K562 (cell line): ENCODE measurements around the gene PFDN2. TPM values are rescaled to one million over a fixed set of nuclear protein-coding genes. Genes with fewer than 3 reads are reported as not detected.

Experiments
- ATAC-seq: fragments of 200-7000 bp; cut with Tn5 transposase; 3 replicates; pipeline ENCODE4 v1.9.1; 2020; ENCODE audit warnings: moderate library complexity
- BruUV-seq: library from RNA; stranded (reverse); fragments of 400-500 nt; replicated peaks from 2 replicates; lab custom pipeline; 2021; lab: Mats Ljungman, UMichigan
- CTCF ChIA-PET: fragments of 300-600 bp; formaldehyde crosslinking; extraction: SDS; loops from one replicate; lab custom pipeline; 2021; ENCODE audit warnings: low intra/inter-chr PET ratio; lab: Yijun Ruan, JAX
- POLR2A ChIA-PET: fragments of 300-600, 350-650 bp; sonication (Branson Sonifier 250); formaldehyde crosslinking; extraction: SDS; loops from one replicate; lab custom pipeline; 2021; ENCODE audit warnings: antibody characterized with exemption, inconsistent platforms; lab: Yijun Ruan, JAX
- DNase-seq, 4 experiments: peaks; one replicate each; pipeline versions ENCODE4 v3.0.0 to v3.0.0-alpha.2; 2011 to 2018; ENCODE audit warnings: low spot score in 3 of 4, mixed read lengths in 3 of 4; ENCODE audit errors: extremely low read depth in 1 of 4
- FAIRE-seq: peaks from 2 replicates; lab custom pipeline; 2011; peaks lifted over from hg19 to GRCh38; lab: Jason Lieb, UNC
- H2AFZ ChIP-seq: 2 replicates; pipeline ENCODE4 v1.6.0; 2011; ENCODE audit warnings: low read depth, low read length, control low read depth, inconsistent platforms
- H3K27ac ChIP-seq: fragments of 200-600 bp; 3 replicates; pipeline ENCODE4 v1.8.0; 2011; ENCODE audit warnings: low read depth, mild to moderate bottlenecking, control low read depth, inconsistent platforms, low read length, moderate library complexity, mixed read lengths; ENCODE audit errors: extremely low read depth
- H3K27me3 ChIP-seq, 2 experiments: fragments of 300-600 bp in 1 of 2; 2 replicates in 1 of 2; 3 replicates in 1 of 2; pipeline versions ENCODE4 v1.6.0 to v1.8.0; 2011; ENCODE audit warnings: inconsistent platforms in 2 of 2, low read length in 2 of 2, mild to moderate bottlenecking in 1 of 2, mixed read lengths in 1 of 2, moderate library complexity in 1 of 2; ENCODE audit not compliant: control insufficient read depth in 2 of 2, insufficient read depth in 2 of 2
- H3K36me3 ChIP-seq: fragments of 300-600 bp; 3 replicates; pipeline ENCODE4 v1.8.0; 2011; ENCODE audit warnings: mild to moderate bottlenecking, low read length, inconsistent platforms; ENCODE audit not compliant: control insufficient read depth, insufficient read depth
- H3K4me1 ChIP-seq, 2 experiments: fragments of 200-600 bp in 1 of 2; replicated peaks in 1 of 2; 2 replicates in 1 of 2; 3 replicates in 1 of 2; pipeline versions ENCODE4 v1.5.1 to v1.8.0; 2011; ENCODE audit warnings: inconsistent platforms in 2 of 2, low read length in 2 of 2, mild to moderate bottlenecking in 1 of 2, mixed read lengths in 1 of 2, moderate library complexity in 1 of 2; ENCODE audit not compliant: control insufficient read depth in 2 of 2, insufficient read depth in 2 of 2
- H3K4me2 ChIP-seq: 2 replicates; pipeline ENCODE4 v1.6.1; 2011; ENCODE audit warnings: low read length, control low read depth, inconsistent platforms, mixed read lengths; ENCODE audit not compliant: insufficient read depth
- H3K4me3 ChIP-seq: fragments of 200-600 bp; sonication (generic), shearing (Covaris generic); 2 replicates; pipeline ENCODE4 v1.5.1; 2016; ENCODE audit warnings: control low read depth, inconsistent platforms
- H3K79me2 ChIP-seq: fragments of 200-600 bp; 3 replicates; pipeline ENCODE4 v1.8.0; 2011; ENCODE audit warnings: low read length, inconsistent platforms; ENCODE audit not compliant: control insufficient read depth, insufficient read depth
- H3K9ac ChIP-seq, 2 experiments: 2 replicates each; pipeline versions ENCODE4 v1.6.0 to v1.6.1; 2011; ENCODE audit warnings: low read depth in 2 of 2, low read length in 2 of 2, control low read depth in 1 of 2, inconsistent platforms in 1 of 2, mild to moderate bottlenecking in 1 of 2, mixed read lengths in 1 of 2; ENCODE audit not compliant: insufficient read depth in 1 of 2
- H3K9me1 ChIP-seq: one replicate; pipeline ENCODE4 v1.6.0; 2011; ENCODE audit warnings: inconsistent platforms, mild to moderate bottlenecking, low read length, moderate library complexity; ENCODE audit not compliant: control insufficient read depth, insufficient read depth
- H3K9me3 ChIP-seq: replicated peaks from 2 replicates; pipeline ENCODE4 v1.5.1; 2011; ENCODE audit warnings: low read depth, low read length, inconsistent platforms; ENCODE audit not compliant: control insufficient read depth, insufficient read depth
- H4K20me1 ChIP-seq: replicated peaks from 2 replicates; pipeline ENCODE4 v1.6.1; 2011; ENCODE audit warnings: low read length, inconsistent platforms, mixed read lengths; ENCODE audit not compliant: control insufficient read depth, insufficient read depth
- ADNP ChIP-seq: fragments of 200-800 bp; sonication (Bioruptor generic); IDR thresholded peaks from 2 replicates; pipeline ENCODE4 v1.6.1; 2016; ENCODE audit warnings: missing genetic modification characterization, missing compliant biosample characterization
- BCOR ChIP-seq: fragments of 450-650 bp; IDR thresholded peaks from 2 replicates; pipeline ENCODE4 v1.6.1; 2016
- CHD4 ChIP-seq: fragments of 200-600 bp; sonication (generic); IDR thresholded peaks from 3 replicates; pipeline ENCODE4 v1.6.1; 2012; ENCODE audit warnings: low read depth, mild to moderate bottlenecking, mixed read lengths, low read length, inconsistent platforms; ENCODE audit not compliant: insufficient read depth, insufficient replicate concordance, poor library complexity, severe bottlenecking
- KDM1A ChIP-seq, 2 experiments: fragments of 450-650 bp; IDR thresholded peaks; 2 replicates each; pipeline ENCODE4 v1.6.1; 2016; ENCODE audit warnings: mild to moderate bottlenecking in 2 of 2
- RBM25 ChIP-seq: fragments of 200-400 bp; formaldehyde crosslinking; IDR thresholded peaks from 2 replicates; pipeline ENCODE4 v1.6.1; 2018; ENCODE audit warnings: low read length, low read depth, moderate library complexity; ENCODE audit not compliant: severe bottlenecking
- SMARCA5 ChIP-seq: fragments of 450-650 bp; IDR thresholded peaks from 2 replicates; pipeline ENCODE4 v1.6.1; 2016
- SRSF7 ChIP-seq: fragments of 200-400 bp; formaldehyde crosslinking; optimal IDR thresholded peaks from 2 replicates; pipeline ENCODE3; 2017; ENCODE audit warnings: mild to moderate bottlenecking, low read depth, low read length
- ZNF143 ChIP-seq: sonication (generic); formaldehyde crosslinking; IDR thresholded peaks from 2 replicates; pipeline ENCODE4 v1.9.0; 2022; ENCODE audit warnings: mild to moderate bottlenecking, missing genetic modification reagents
- WGBS: fragments of 100-300 bp; shearing (Covaris generic); methylation state at CpG from one replicate; pipeline ENCODE4 v1.1.6; 2016; ENCODE audit warnings: low coverage, mixed read lengths; ENCODE audit not compliant: insufficient coverage; ENCODE audit errors: missing lambda C conversion rate; 5-methylcytosine and 5-hydroxymethylcytosine counted together
- in situ Hi-C: fragments of 300-500 bp; cut with MboI; formaldehyde crosslinking; loops from 4 replicates; pipeline ENCODE4 v1.15.0; 2018; ENCODE audit warnings: inconsistent platforms, mixed read lengths
- intact Hi-C: fragments of 100-400 bp; cut with micrococcal nuclease; formaldehyde crosslinking; loops from 2 replicates; pipeline ENCODE4 v1.14.2; 2022
- polyA plus RNA-seq, 8 experiments: library from polyadenylated mRNA; depleted of rRNA in 4 of 8; stranded (reverse) in 5 of 8; unstranded in 3 of 8; fragments of >200 nt; fragmentation: Nextera tagmentation in 2 of 8; fragmentation: Illumina TruSeq in 1 of 8; extraction: Ambion mirVana in 2 of 8; extraction: Trizol in 1 of 8; gene quantifications; 2 replicates each; pipeline versions ENCODE4 v1.2.1 to v1.2.3, GENCODE V29; 2011 to 2014; ENCODE audit warnings: inconsistent platforms in 1 of 8, missing spikeins in 1 of 8
- total RNA-seq, 7 experiments: library from RNA; depleted of rRNA in 6 of 7; stranded (reverse); fragments of >200 nt in 6 of 7; fragmentation: Illumina TruSeq in 2 of 7; extraction: Trizol in 2 of 7; gene quantifications; 2 replicates each; pipeline versions ENCODE4 v1.2.1 to v1.2.3, GENCODE V29; 2011 to 2021; ENCODE audit warnings: low replicate concordance in 1 of 7

Gene PFDN2
- total and polyA plus RNA-seq, 9 of the 15 experiments (the other 6 are each of a cell fraction or from before 2014, with no cell fraction given) = 50.2 to 361 (median 144) TPM

GRCh38 chr1:161061419-161061818 is 56.4 kb downstream of the PFDN2 start:
- Histone ChIP-seq H3K9ac (no peak overlapping the region), H2AFZ (no peak overlapping the region), H3K9me1 (no peaks in the 10 kb centered on the region), H4K20me1 (no peaks in the 10 kb centered on the region), H3K4me2 (no peak overlapping the region), H3K79me2 (no peaks in the 10 kb centered on the region), H3K9me3 (no peaks in the 10 kb centered on the region), H3K4me1 (peaks cover 0 to 3% of the 10 kb centered on the region in 2 experiments; a peak in 2 of 5 replicates), H3K27ac (no peak overlapping the region), H3K36me3 (no peaks in the 10 kb centered on the region), H3K4me3 (no peak overlapping the region), H3K27me3 (no peaks in the 10 kb centered on the region; a peak in 1 of 5 replicates)
- CTCF ChIA-PET = no interaction called here
- no TSS peak for BruUV-seq
- ATAC-seq (no peak), FAIRE-seq (no peak), DNase-seq (no peak)
- POLR2A ChIA-PET = interaction anchor here (0.6 to 0.9 kb wide), 3 partner anchors 10 to 69 kb away, joined by 3 to 4 read pairs (median 3); no protein-coding TSS in a partner anchor
- TF ChIP-seq KDM1A (IDR thresholded peaks at IDR 0.05) (peak; percentile 49 to 68; a peak in 3 of 4 replicates), SMARCA5 (peak; percentile 37; the same call in 1 of the 2 replicates), BCOR (peak; percentile 78), RBM25 (peak; percentile 97), SRSF7 (no peak), CHD4 (no peak), ZNF143 (CRISPR knock-in tag) (no peak), ADNP (tag) (peak; percentile 71)
- WGBS = 62% methylated on average over 4 of the region's 4 CpGs
- in situ Hi-C loops = no loop called here
- intact Hi-C loops = no loop called here
